MM.1S (cell line): ENCODE measurements around the gene CLTB.

Source experiments
- DNase-seq: peaks from one replicate; pipeline ENCODE4 v3.0.0-alpha.2; 2015
- H2AFZ ChIP-seq: fragments of 300-600 bp; sonication (generic); 2 replicates; pipeline ENCODE4 v1.6.0; 2016; ENCODE audit warnings: antibody characterized with exemption, low read length
- H3F3A ChIP-seq: fragments of 300-600 bp; sonication (generic); 2 replicates; pipeline ENCODE4 v1.6.1; 2016; ENCODE audit warnings: mild to moderate bottlenecking, antibody characterized with exemption, low read length, moderate library complexity, mixed read lengths; ENCODE audit not compliant: insufficient read depth
- H3K27ac ChIP-seq: fragments of 300-600 bp; sonication (generic); 2 replicates; pipeline ENCODE4 v1.5.1; 2016; ENCODE audit warnings: mild to moderate bottlenecking, low read length
- H3K27me3 ChIP-seq: fragments of 300-600 bp; sonication (generic); replicated peaks from 2 replicates; pipeline ENCODE4 v1.6.0; 2016; ENCODE audit warnings: low read length; ENCODE audit not compliant: insufficient read depth
- H3K36me3 ChIP-seq: fragments of 300-600 bp; sonication (generic); replicated peaks from 2 replicates; pipeline ENCODE4 v1.6.1; 2016; ENCODE audit warnings: mild to moderate bottlenecking, low read length, mixed read lengths; ENCODE audit not compliant: insufficient read depth
- H3K4me1 ChIP-seq: fragments of 300-600 bp; sonication (generic); 2 replicates; pipeline ENCODE4 v1.6.1; 2016; ENCODE audit warnings: low read length, mixed read lengths
- H3K4me2 ChIP-seq: fragments of 300-600 bp; sonication (generic); 2 replicates; pipeline ENCODE4 v1.6.0; 2016; ENCODE audit warnings: low read depth, low read length
- H3K4me3 ChIP-seq: fragments of 300-600 bp; sonication (generic); 2 replicates; pipeline ENCODE4 v1.5.1; 2016; ENCODE audit warnings: low read length, mixed read lengths
- H3K79me2 ChIP-seq: fragments of 300-600 bp; sonication (generic); 2 replicates; pipeline ENCODE4 v1.6.1; 2016; ENCODE audit warnings: mixed run types, low read length, mixed read lengths
- H3K9ac ChIP-seq: fragments of 300-600 bp; sonication (generic); 2 replicates; pipeline ENCODE4 v1.6.1; 2016; ENCODE audit warnings: low read length, mixed read lengths
- H3K9me2 ChIP-seq: fragments of 300-600 bp; sonication (generic); replicated peaks from 2 replicates; pipeline ENCODE4 v1.6.1; 2016; ENCODE audit warnings: mild to moderate bottlenecking, low read length, mixed read lengths; ENCODE audit not compliant: insufficient read depth
- H3K9me3 ChIP-seq: fragments of 300-600 bp; sonication (generic); replicated peaks from 2 replicates; pipeline ENCODE4 v1.6.1; 2016; ENCODE audit warnings: mild to moderate bottlenecking, low read length, mixed read lengths; ENCODE audit not compliant: insufficient read depth
- H4K20me1 ChIP-seq: fragments of 300-600 bp; sonication (generic); 2 replicates; pipeline ENCODE4 v1.6.1; 2016; ENCODE audit warnings: mild to moderate bottlenecking, low read length, moderate library complexity, mixed read lengths; ENCODE audit not compliant: insufficient read depth
- CTCF ChIP-seq: fragments of 300-600 bp; sonication (generic); IDR thresholded peaks from 2 replicates; pipeline ENCODE4 v1.5.1; 2016; ENCODE audit warnings: antibody characterized with exemption, low read length, mixed read lengths
- EZH2 ChIP-seq: fragments of 300-600 bp; sonication (generic); optimal IDR thresholded peaks from 2 replicates; pipeline ENCODE3; 2017; ENCODE audit warnings: low read depth, mild to moderate bottlenecking, antibody characterized with exemption, low read length, mixed read lengths
- EZH2phosphoT487 ChIP-seq: fragments of 300-600 bp; sonication (generic); IDR thresholded peaks from 2 replicates; pipeline ENCODE4 v1.6.1; 2018; ENCODE audit warnings: antibody characterized with exemption, low read length

Gene CLTB

DNA sequence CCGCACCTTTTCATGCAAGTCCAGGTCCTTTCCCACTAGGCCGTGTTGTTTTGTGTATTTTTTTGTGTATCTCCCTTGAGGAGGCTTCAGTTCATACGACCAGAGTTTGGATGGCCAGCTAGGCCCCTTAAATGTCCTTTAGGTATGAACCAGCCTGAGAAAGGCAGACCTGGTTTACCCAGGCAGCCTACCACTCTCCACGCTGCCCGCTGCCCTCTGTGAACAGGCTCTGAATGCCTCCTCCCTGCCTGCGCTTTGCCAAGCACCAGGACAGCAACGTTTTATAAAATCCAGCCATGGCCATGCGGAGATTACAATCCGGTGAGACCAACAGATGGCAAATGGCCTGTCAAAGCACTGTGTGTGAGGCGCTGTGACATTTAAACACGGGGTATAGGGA, 626 bp upstream of the CLTB start:
- Histone ChIP-seq H3K79me2 (peaks cover 41% of the 10 kb centered on the region), H3K9me2 (no peaks in the 10 kb centered on the region), H3K4me1 (peaks cover 6% of the 10 kb centered on the region), H3K27me3 (no peaks in the 10 kb centered on the region), H3K4me2 (peak overlapping the region; percentile 53; the same call in 1 of the 2 replicates), H3K36me3 (no peaks in the 10 kb centered on the region), H3K27ac (no peak overlapping the region), H3F3A (no peaks in the 10 kb centered on the region), H3K4me3 (peak overlapping the region; percentile 1; the same call in 1 of the 2 replicates), H2AFZ (peak overlapping the region; percentile 72), H4K20me1 (no peaks in the 10 kb centered on the region), H3K9ac (peak overlapping the region; percentile 28; the same call in 1 of the 2 replicates), H3K9me3 (no peaks in the 10 kb centered on the region)
- TF ChIP-seq CTCF (no peak), EZH2 (no peak), EZH2phosphoT487 (no peak)
- DNase-seq = no peak

DNA sequence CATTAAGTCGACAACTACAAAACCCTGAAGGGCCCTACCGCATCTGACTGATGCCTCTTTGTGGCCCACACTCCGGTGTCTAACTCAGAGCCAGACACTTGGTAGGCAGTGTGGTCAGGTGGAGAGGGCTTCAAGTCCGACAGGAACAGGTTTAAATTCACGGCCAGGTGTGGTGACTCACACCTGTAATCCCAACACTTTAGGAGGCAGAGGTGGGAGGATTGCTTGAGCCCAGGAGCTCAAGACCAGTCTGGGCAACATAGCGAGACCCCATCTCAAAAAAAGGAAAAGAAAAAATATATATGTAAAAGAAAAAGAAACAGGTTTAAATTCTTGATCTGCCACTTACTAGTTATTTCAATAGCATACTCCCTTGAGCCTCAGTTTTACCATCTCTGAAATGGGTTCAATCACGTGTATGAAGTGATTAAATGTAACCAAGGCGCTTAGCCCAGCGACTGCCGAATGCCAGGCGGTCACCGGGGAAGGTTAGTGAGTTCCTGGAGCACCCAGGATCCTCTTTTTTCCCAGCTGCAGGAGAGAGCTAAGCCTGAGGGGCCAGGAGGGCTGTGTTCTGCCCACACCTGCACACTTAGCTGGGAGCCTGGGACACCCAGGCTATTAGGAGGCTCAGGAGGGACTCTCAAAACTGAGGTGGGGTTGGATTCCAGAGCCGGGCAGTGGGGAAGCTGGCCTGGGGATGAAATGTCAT, 943 bp downstream of the CLTB start:
- Histone ChIP-seq H3F3A (no peaks in the 10 kb centered on the region), H4K20me1 (no peaks in the 10 kb centered on the region), H3K79me2 (peaks cover 46% of the 10 kb centered on the region), H3K9ac (peak overlapping the region; percentile 96), H3K9me2 (no peaks in the 10 kb centered on the region), H3K9me3 (no peaks in the 10 kb centered on the region), H3K27ac (no peak overlapping the region), H3K4me3 (peak overlapping the region; percentile 97), H3K36me3 (no peaks in the 10 kb centered on the region), H2AFZ (peak overlapping the region; percentile 82; the same call in 1 of the 2 replicates), H3K4me1 (peaks cover 18% of the 10 kb centered on the region), H3K27me3 (no peaks in the 10 kb centered on the region), H3K4me2 (peak overlapping the region; percentile 85)
- no peak for DNase-seq
- TF ChIP-seq EZH2phosphoT487 (no peak), EZH2 (no peak), CTCF (no peak)

DNA sequence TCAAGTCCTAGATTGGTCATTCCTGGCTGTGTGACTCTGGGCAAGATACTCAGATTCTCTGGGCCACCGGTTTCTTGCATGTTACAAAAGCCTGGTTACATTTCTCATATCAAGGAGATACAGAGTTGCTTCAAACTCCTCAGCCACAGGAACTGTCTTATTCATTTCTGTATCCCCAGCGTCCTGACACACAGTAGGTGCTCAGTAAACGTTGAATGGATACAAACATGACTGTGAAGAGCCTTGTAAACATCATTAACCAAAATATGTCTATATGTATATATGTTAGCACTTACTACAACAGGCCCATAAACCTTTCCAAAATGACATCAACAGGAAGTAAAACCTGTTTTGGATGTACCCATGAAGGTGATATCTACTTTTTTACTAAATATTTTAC, 1.6 kb downstream of the CLTB start:
- Histone ChIP-seq H3K4me1 (peaks cover 18% of the 10 kb centered on the region), H3K27me3 (no peaks in the 10 kb centered on the region), H3F3A (no peaks in the 10 kb centered on the region), H3K9me3 (no peaks in the 10 kb centered on the region), H4K20me1 (no peaks in the 10 kb centered on the region), H3K9ac (no peak overlapping the region), H3K4me3 (no peak overlapping the region), H3K27ac (no peak overlapping the region), H3K4me2 (peak overlapping the region; percentile 85; the same call in 1 of the 2 replicates), H3K9me2 (no peaks in the 10 kb centered on the region), H3K36me3 (no peaks in the 10 kb centered on the region; the same call in 1 of the 2 replicates), H3K79me2 (peaks cover 47% of the 10 kb centered on the region), H2AFZ (no peak overlapping the region)
- no peak for DNase-seq
- no peak for TF ChIP-seq EZH2phosphoT487
- TF ChIP-seq EZH2 = no peak
- TF ChIP-seq CTCF = no peak
